MCF 10A (cell line): ENCODE measurements around the gene LDAH. TPM values are rescaled to one million over a fixed set of nuclear protein-coding genes. Genes with fewer than 3 reads are reported as not detected.

Experiments
- BruUV-seq: library from RNA; stranded (reverse); fragments of 400-500 nt; replicated peaks from 2 replicates; lab custom pipeline; 2021; lab: Mats Ljungman, UMichigan
- CTCF ChIA-PET: fragments of 300-600 bp; sonication (Branson Sonifier 250); formaldehyde crosslinking; extraction: SDS; loops from one replicate; lab custom pipeline; 2021; ENCODE audit warnings: antibody characterized with exemption, inconsistent platforms; lab: Yijun Ruan, JAX
- POLR2A ChIA-PET: fragments of 300-600, 350-650 bp; sonication (Branson Sonifier 250); formaldehyde crosslinking; extraction: SDS; loops from one replicate; lab custom pipeline; 2020; ENCODE audit warnings: antibody characterized with exemption, inconsistent platforms; lab: Yijun Ruan, JAX
- DNase-seq: peaks from one replicate; pipeline ENCODE4 v3.0.0-alpha.2; 2018; ENCODE audit not compliant: unreplicated experiment
- H3K27ac Mint-ChIP-seq: one replicate; pipeline ENCODE4 v1.8.0; 2022; ENCODE audit warnings: mild to moderate bottlenecking, low read depth, mixed read lengths; ENCODE audit not compliant: unreplicated experiment
- H3K27me3 Mint-ChIP-seq: one replicate; pipeline ENCODE4 v1.8.0; 2022; ENCODE audit warnings: mixed read lengths; ENCODE audit not compliant: insufficient read depth, unreplicated experiment
- H3K36me3 Mint-ChIP-seq: one replicate; pipeline ENCODE4 v1.8.0; 2022; ENCODE audit warnings: mild to moderate bottlenecking, moderate library complexity, mixed read lengths; ENCODE audit not compliant: insufficient read depth, unreplicated experiment
- H3K4me1 Mint-ChIP-seq: one replicate; pipeline ENCODE4 v1.8.0; 2022; ENCODE audit warnings: mixed read lengths; ENCODE audit not compliant: insufficient read depth, unreplicated experiment
- H3K4me3 Mint-ChIP-seq: one replicate; pipeline ENCODE4 v1.8.0; 2022; ENCODE audit warnings: mild to moderate bottlenecking, moderate library complexity, mixed read lengths; ENCODE audit not compliant: unreplicated experiment
- H3K9me3 Mint-ChIP-seq: one replicate; pipeline ENCODE4 v1.8.0; 2022; ENCODE audit warnings: mixed read lengths; ENCODE audit not compliant: unreplicated experiment
- CTCF ChIP-seq: fragments of 200-600 bp; IDR thresholded peaks from one replicate; pipeline ENCODE4 v1.8.0; 2022; ENCODE audit warnings: antibody characterized with exemption, mild to moderate bottlenecking; ENCODE audit not compliant: unreplicated experiment
- intact Hi-C: fragments of 100-400 bp; cut with micrococcal nuclease; formaldehyde crosslinking; loops from 2 replicates; pipeline ENCODE4 v1.14.1; 2022
- total RNA-seq: library from RNA; stranded (reverse); gene quantifications from 2 replicates; pipeline ENCODE4 v1.2.3, GENCODE V29; 2022

The LDAH gene
- total RNA-seq, 1 experiment from 2014 or later, result 17.0 TPM

- TF ChIP-seq CTCF, result no peak
- ChIA-PET CTCF (interaction anchor here (1.1 to 10.6 kb wide), 5 partner anchors 10 to 284 kb away, joined by 3 to 127 read pairs (median 10); no protein-coding TSS in a partner anchor), POLR2A (interaction anchor here (0.7 kb wide), 1 partner anchor 124 kb away, joined by 3 read pairs; no protein-coding TSS in a partner anchor)
- no peak for DNase-seq
- BruUV-seq, result no TSS peak
- Mint-ChIP-seq H3K36me3 (peaks cover 17% of the 10 kb centered on the region), H3K4me1 (peaks cover 6% of the 10 kb centered on the region), H3K4me3 (no peak overlapping the region), H3K27ac (no peak overlapping the region), H3K9me3 (no peaks in the 10 kb centered on the region), H3K27me3 (no peaks in the 10 kb centered on the region)
- intact Hi-C loops, result loop anchor here (5.0 kb wide), 1 partner anchor 284 kb away; no protein-coding TSS in a partner anchor
Measured at GRCh38 chr2:20678780-20679179, 144.1 kb downstream of the LDAH start.

GRCh38 chr2:20678086-20678395 lies 144.9 kb downstream of the LDAH start:
- intact Hi-C loops, result loop anchor here (5.0 kb wide), 1 partner anchor 284 kb away; no protein-coding TSS in a partner anchor

DNA sequence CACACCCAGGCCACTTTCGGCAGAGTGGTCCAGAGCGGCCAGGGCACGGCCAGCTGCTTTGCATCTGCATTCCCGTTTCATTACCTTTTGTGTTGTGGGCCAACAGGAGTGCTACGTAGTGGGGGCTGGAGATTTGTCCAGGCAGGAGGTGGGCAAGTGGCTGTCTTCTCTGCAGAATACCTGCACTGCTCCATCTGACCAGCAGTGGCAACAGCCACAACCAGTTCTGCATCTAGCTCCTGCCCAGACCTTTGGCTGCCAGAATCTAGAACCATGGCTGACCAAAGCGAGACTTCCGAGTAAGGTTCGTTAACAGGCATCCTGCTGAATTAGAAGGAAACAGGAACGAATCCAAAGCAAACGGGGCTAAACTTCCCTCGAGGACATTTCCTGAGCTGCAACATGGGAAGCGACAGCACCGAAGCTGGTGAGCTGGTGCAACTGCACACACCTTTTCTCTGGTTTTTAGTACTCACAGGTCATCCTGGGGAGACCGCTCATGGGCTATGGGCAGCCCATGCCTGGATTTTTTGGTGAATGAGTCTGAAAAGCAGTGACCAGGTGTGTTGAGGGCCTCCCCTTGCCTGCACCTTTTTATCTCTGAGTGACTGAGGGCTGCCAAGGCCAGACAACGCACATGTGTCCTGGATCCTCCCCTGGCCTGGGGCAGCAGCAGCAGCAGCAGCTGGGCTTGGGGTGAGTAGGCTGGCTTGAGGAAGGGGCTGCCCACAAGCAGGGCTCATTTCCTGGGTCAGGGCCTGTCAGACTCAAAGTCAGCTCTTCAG lies 145.4 kb downstream of the LDAH start:
- H3K36me3 Mint-ChIP-seq, result peaks cover 13% of the 10 kb centered on the region
- TF ChIP-seq CTCF, result no peak

More at GRCh38 chr2:20678086-20678395, 144.9 kb downstream of the LDAH start:
- ChIA-PET POLR2A (no interaction called here), CTCF (interaction anchor here (0.7 to 10.6 kb wide), 8 partner anchors 10 to 348 kb away, joined by 3 to 127 read pairs (median 4); no protein-coding TSS in a partner anchor)
- no peak overlapping the region for H3K27ac Mint-ChIP-seq
- no peak for TF ChIP-seq CTCF
- no peak overlapping the region for H3K4me3 Mint-ChIP-seq
- no TSS peak for BruUV-seq
- peaks cover 6% of the 10 kb centered on the region for H3K4me1 Mint-ChIP-seq
- DNase-seq, result no peak
- no peaks in the 10 kb centered on the region for H3K27me3 Mint-ChIP-seq
- H3K36me3 Mint-ChIP-seq, result peaks cover 17% of the 10 kb centered on the region
- H3K9me3 Mint-ChIP-seq, result no peaks in the 10 kb centered on the region

More for the DNA sequence above, 145.4 kb downstream of the LDAH start:
- DNase-seq, result no peak
- CTCF ChIA-PET, result interaction anchor here (0.6 to 10.6 kb wide), 11 partner anchors 9 to 1101 kb away, joined by 3 to 127 read pairs (median 4); partner anchors contain the start of gene RHOB
- POLR2A ChIA-PET, result interaction anchor here (0.6 kb wide), 1 partner anchor 91 kb away, joined by 3 read pairs; no protein-coding TSS in a partner anchor
- Mint-ChIP-seq H3K27ac (no peak overlapping the region), H3K4me3 (no peak overlapping the region), H3K27me3 (no peaks in the 10 kb centered on the region), H3K9me3 (no peaks in the 10 kb centered on the region), H3K4me1 (peaks cover 6% of the 10 kb centered on the region)
- no TSS peak for BruUV-seq
- intact Hi-C loops, result loop anchor here (5.0 kb wide), 1 partner anchor 285 kb away; no protein-coding TSS in a partner anchor
